Measurements from ENCODE around the gene RIC3.

DNA sequence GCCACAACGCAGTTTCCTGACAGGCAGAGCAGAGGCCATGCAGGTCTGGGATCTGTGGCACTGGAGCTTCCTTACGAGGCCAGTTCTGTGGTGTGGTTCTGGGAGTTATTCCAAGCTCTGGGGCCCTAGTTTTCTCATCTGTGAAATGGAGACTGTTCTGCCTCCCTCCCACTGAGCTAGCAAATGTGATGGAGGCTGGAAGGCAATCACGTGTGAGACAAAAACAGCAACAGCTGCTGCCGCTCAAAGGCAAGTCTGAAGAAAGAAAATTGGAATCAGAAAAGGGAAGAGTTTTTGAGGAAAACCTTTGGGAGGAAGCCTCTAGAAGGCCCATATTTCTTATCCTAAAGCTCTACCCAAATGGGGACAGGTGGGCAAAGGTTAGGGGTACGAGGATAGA, 8.3 kb upstream of the RIC3 start:
- TF ChIP-seq EZH2 (optimal IDR thresholded peaks at IDR 0.05; ENCODE audit: low read depth, low read length): no peak
- TF ChIP-seq, protein P1, sequence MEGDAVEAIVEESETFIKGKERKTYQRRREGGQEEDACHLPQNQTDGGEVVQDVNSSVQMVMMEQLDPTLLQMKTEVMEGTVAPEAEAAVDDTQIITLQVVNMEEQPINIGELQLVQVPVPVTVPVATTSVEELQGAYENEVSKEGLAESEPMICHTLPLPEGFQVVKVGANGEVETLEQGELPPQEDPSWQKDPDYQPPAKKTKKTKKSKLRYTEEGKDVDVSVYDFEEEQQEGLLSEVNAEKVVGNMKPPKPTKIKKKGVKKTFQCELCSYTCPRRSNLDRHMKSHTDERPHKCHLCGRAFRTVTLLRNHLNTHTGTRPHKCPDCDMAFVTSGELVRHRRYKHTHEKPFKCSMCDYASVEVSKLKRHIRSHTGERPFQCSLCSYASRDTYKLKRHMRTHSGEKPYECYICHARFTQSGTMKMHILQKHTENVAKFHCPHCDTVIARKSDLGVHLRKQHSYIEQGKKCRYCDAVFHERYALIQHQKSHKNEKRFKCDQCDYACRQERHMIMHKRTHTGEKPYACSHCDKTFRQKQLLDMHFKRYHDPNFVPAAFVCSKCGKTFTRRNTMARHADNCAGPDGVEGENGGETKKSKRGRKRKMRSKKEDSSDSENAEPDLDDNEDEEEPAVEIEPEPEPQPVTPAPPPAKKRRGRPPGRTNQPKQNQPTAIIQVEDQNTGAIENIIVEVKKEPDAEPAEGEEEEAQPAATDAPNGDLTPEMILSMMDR (IDR thresholded peaks at IDR 0.05; ENCODE audit: low read length): no peak
- TF ChIP-seq EZH2phosphoT487 (IDR thresholded peaks at IDR 0.05; ENCODE audit: low read length): no peak

Measured in MM.1S (cell line).